ENCODE results near the gene XRCC1. TPM values are rescaled to one million over a fixed set of nuclear protein-coding genes. Genes with fewer than 3 reads are reported as not detected.

Gene XRCC1, protein sequence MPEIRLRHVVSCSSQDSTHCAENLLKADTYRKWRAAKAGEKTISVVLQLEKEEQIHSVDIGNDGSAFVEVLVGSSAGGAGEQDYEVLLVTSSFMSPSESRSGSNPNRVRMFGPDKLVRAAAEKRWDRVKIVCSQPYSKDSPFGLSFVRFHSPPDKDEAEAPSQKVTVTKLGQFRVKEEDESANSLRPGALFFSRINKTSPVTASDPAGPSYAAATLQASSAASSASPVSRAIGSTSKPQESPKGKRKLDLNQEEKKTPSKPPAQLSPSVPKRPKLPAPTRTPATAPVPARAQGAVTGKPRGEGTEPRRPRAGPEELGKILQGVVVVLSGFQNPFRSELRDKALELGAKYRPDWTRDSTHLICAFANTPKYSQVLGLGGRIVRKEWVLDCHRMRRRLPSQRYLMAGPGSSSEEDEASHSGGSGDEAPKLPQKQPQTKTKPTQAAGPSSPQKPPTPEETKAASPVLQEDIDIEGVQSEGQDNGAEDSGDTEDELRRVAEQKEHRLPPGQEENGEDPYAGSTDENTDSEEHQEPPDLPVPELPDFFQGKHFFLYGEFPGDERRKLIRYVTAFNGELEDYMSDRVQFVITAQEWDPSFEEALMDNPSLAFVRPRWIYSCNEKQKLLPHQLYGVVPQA
- 46.6 TPM for polyA plus RNA-seq (2013, experiment 1 of 2; ENCODE audit: insufficient read length)
- polyA plus RNA-seq (2013, experiment 2 of 2; ENCODE audit: insufficient read length) = 27.4 TPM

- peak; percentile 99 for DNase-seq
These were observed at the start of gene XRCC1, which contains the start of gene PINLYP for GRCh38 chr19:43575156-43575950. TSS of gene XRCC1 (minus strand) at chr19:43575527. CDS start at chr19:43575458, 69 bp downstream. TSS of gene PINLYP (plus strand) at chr19:43575801. CDS start at chr19:43577192, 1,391 bp downstream.

DNA sequence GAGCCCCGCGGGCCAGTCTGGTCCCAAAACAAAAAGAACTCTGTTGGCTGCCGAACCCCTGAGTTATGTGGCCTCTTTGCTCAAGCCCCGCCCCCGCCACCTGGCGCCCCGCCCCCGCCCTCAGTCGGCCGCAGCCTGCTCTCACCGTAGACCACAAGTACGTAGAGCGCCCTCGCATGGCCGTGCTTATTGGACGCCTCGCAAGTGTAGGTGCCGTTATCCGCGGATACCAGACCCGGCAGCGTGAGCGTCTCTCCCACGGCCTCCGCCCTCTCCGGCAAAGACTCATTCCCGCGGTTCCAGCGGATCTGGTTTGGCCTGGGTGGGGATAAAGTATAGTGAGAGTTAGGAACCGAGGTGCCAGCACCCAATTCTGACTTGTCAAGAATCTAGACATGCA is 49.6 kb upstream of the XRCC1 start:
- DNase-seq = no peak

DNA sequence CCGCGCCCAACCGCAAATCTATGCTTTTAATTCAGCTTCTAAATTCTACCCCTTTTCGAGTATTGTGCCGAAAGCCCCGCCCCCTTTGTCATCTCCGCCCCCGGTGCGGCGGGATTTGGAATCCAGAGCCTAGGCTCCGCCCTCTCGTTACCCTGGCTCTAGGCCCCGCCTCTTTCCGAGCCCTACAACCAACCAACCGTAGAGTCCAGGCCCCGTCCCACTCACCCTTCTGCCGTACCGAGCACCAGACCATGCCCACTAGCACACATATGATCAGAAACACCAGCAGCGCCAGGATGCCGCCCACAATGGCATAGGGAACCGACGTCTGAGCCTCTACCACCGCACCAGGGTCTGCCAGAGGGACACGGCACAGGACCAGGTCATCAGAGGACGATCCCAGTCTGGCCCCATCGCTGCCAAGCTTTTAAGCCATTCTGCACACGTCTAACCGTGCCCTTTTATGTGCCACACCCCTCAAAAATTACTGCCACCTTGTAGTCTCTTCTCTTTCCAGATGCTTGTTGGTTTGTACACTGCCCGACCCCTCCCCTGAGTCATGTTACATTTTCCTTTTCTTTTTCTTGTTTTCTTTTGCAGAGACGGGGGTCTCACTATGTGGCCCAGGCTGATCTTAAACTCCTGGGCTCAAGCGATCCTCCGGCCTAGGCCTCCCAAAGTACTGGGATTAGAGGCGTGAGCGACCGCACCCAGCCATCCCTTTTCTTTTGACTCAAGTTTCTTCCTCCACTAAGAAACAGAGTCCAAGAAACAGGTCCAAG is 48.8 kb upstream of the XRCC1 start:
- DNase-seq = no peak

- no peak for DNase-seq
These were observed 47.6 kb upstream of the XRCC1 start for GRCh38 chr19:43622956-43623355.

DNA sequence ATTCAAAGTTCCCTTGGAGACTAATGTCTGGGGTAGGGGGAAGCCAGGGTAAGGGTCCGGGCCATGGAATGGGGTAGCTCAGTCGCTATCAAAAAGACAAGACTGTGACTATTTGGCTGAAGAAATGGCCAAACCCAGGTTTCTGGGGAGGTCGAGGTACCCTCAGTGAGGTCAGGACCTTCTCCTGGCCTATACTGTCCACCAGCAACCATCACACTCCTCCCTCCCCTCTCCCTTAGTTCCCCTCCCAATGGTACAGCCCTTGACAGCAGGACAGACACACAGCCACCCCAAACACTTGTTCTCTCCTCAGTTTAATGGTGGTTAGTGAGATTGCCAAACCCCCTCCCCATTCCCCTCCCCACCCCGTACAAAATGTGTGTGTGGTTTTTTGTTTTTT is 46.7 kb upstream of the XRCC1 start:
- no peak for DNase-seq

GRCh38 chr19:43620061-43621001 is 45.0 kb upstream of the XRCC1 start:
- no peak for DNase-seq

- DNase-seq = peak; percentile 90
These were observed 44.1 kb upstream of the XRCC1 start, which contains the start of gene ZNF428 for GRCh38 chr19:43619262-43620060. TSS of gene ZNF428 (minus strand) at chr19:43619629. CDS start at chr19:43614304, 5,325 bp downstream.

- DNase-seq = no peak
These were observed 43.6 kb upstream of the XRCC1 start for GRCh38 chr19:43618921-43619261.

GRCh38 chr19:43616954-43617353 is 41.6 kb upstream of the XRCC1 start:
- DNase-seq = no peak

GRCh38 chr19:43616306-43616705 is 41.0 kb upstream of the XRCC1 start:
- DNase-seq = no peak

GRCh38 chr19:43612374-43612773 is 37.0 kb upstream of the XRCC1 start:
- no peak for DNase-seq

- no peak for DNase-seq
These were observed 36.5 kb upstream of the XRCC1 start, which contains the start of gene SRRM5 for GRCh38 chr19:43611788-43612187. TSS of gene SRRM5 (plus strand) at chr19:43612088. CDS start at chr19:43612122, 34 bp downstream.

GRCh38 chr19:43610493-43610892 is 35.2 kb upstream of the XRCC1 start:
- DNase-seq = peak; percentile 47

GRCh38 chr19:43609872-43610271 is 34.5 kb upstream of the XRCC1 start:
- DNase-seq = no peak

DNA sequence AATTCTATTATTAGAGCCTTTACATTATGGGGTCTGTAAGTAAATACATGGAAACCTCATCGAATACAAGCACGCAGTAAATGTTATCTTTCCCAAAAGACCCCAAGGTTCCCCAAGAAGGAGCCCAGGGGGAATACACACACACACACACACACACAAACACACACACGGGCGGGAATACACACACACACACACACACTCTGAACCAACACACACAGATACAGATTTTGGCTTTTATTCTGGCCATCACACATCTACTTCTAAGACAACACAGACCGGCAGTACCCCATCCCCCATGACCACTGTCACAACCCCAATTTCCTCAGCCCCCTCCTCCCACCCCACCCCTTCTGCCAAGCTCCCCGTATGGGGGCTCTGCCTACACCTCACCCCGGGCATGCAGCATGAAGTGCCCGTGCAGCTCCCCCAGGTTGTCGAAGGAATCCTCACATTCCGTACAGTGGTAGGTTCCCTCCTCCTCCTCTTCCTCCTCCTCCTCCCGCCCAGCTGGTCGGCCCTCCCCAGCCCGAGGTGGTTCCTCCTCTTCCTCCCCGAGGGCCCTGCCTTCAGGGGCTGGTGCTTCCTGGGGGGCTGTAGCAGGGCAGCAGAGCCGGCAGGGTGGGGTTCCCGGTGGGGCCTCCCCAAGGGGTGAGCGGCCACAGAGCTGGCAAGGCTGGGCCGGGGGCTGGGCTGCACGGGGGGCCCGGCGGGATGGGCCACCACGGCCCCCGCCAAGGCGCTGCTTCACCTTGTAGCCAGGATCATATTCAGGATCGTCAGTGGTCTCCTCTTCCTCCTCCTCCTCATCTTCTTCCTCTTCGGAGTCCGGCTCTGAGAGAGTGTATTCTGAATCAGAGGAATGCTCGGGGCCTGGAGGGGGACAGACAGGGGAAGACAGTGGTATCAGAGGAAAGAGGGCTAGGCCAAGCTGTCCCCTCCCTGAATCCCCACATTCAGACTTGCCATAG is 32.2 kb upstream of the XRCC1 start:
- no peak for DNase-seq

GRCh38 chr19:43606569-43607229 is 31.4 kb upstream of the XRCC1 start:
- DNase-seq = no peak

- no peak for DNase-seq
These were observed 30.7 kb upstream of the XRCC1 start for GRCh38 chr19:43605875-43606568.

All from fibroblast of skin of back (primary cell).